ENCODE data around the gene KCNJ9. TPM values are rescaled to one million over a fixed set of nuclear protein-coding genes. Genes with fewer than 3 reads are reported as not detected.

Gene KCNJ9
- total and polyA plus RNA-seq, 2 of the 13 experiments (the other 11 are each of a cell fraction or from before 2014, with no cell fraction given): not detected

DNA sequence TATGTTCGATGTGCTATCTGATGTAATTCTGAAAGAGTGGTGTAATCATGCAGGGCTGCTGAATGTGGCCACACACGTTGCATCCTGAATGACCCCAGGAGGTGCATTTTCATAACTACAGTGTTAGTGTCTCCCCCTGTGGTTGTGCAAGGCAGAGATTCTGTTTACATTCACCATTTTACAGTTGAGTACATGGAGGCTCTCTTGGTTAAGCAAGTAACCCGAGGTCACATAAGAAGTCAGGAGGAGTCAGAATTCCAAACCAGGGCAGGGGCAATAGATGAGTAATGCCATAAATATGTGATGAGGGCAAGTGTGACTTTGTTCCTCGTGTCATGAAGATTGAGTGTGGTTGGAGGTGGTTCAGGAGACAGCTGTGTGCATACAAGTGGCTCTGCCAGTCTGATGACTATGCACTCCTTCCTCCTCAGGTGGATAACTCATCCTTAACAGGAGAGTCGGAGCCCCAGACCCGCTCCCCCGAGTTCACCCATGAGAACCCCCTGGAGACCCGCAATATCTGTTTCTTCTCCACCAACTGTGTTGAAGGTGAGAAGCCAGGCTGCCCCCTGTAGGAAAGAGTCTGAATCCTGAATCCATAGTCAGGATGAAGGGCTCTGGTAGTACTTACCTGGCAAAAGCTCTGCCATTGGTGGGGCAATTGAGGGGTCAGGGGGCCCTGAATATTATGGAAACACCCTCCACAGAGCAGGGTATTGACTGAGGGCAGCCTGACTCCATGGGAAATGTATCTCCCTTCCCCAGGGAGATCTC, 43.6 kb downstream of the KCNJ9 start (continued):
- TF ChIP-seq, protein P1, sequence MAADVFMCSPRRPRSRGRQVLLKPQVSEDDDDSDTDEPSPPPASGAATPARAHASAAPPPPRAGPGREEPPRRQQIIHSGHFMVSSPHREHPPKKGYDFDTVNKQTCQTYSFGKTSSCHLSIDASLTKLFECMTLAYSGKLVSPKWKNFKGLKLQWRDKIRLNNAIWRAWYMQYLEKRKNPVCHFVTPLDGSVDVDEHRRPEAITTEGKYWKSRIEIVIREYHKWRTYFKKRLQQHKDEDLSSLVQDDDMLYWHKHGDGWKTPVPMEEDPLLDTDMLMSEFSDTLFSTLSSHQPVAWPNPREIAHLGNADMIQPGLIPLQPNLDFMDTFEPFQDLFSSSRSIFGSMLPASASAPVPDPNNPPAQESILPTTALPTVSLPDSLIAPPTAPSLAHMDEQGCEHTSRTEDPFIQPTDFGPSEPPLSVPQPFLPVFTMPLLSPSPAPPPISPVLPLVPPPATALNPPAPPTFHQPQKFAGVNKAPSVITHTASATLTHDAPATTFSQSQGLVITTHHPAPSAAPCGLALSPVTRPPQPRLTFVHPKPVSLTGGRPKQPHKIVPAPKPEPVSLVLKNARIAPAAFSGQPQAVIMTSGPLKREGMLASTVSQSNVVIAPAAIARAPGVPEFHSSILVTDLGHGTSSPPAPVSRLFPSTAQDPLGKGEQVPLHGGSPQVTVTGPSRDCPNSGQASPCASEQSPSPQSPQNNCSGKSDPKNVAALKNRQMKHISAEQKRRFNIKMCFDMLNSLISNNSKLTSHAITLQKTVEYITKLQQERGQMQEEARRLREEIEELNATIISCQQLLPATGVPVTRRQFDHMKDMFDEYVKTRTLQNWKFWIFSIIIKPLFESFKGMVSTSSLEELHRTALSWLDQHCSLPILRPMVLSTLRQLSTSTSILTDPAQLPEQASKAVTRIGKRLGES (CRISPR knock-in tag; IDR thresholded peaks at IDR 0.05; ENCODE audit: borderline replicate concordance): no peak
- TF ChIP-seq ZNF317 (CRISPR knock-in tag; IDR thresholded peaks at IDR 0.05): no peak
- no peak for TF ChIP-seq SNAPC2 (CRISPR knock-in tag; IDR thresholded peaks at IDR 0.05)
- no peak for TF ChIP-seq ZBTB21 (CRISPR knock-in tag; IDR thresholded peaks at IDR 0.05)
- TF ChIP-seq SOX5 (CRISPR knock-in tag; IDR thresholded peaks at IDR 0.05; ENCODE audit: borderline replicate concordance): 0 out of 2 replicates have a peak, but pooled peaks have one; percentile 33
- no peak for TF ChIP-seq CAMTA2 (CRISPR knock-in tag; IDR thresholded peaks at IDR 0.05; ENCODE audit: borderline replicate concordance)
- TF ChIP-seq ZIK1 (CRISPR knock-in tag; IDR thresholded peaks at IDR 0.05; ENCODE audit: borderline replicate concordance, low read depth): no peak
- TF ChIP-seq ZNF660 (CRISPR knock-in tag; IDR thresholded peaks at IDR 0.05; ENCODE audit: borderline replicate concordance, low read depth): no peak
- TF ChIP-seq ZHX1 (CRISPR knock-in tag; IDR thresholded peaks at IDR 0.05; ENCODE audit: low read depth): no peak
- no peak for TF ChIP-seq SETDB1 (CRISPR knock-in tag; IDR thresholded peaks at IDR 0.05; ENCODE audit: borderline replicate concordance)
- TF ChIP-seq ZNF740 (CRISPR knock-in tag; IDR thresholded peaks at IDR 0.05): no peak
- TF ChIP-seq MAFK (conservative IDR thresholded peaks at IDR 0.05 in 1 of 2, IDR thresholded peaks at IDR 0.05 in 1 of 2; ENCODE audit: low read length in 2 of 2): 0 out of 4 replicates have a peak, but pooled peaks of 1 of the 2 experiments have one; percentile 6
- no peak for TF ChIP-seq PRPF4 (IDR thresholded peaks at IDR 0.05; ENCODE audit: low read depth, low read length, poor library complexity, severe bottlenecking)
- no peak for TF ChIP-seq NAIF1 (CRISPR knock-in tag; IDR thresholded peaks at IDR 0.05; ENCODE audit: borderline replicate concordance)
